Fibroblast of lung (primary cell): ENCODE measurements around the gene KANSL2. TPM values are rescaled to one million over a fixed set of nuclear protein-coding genes. Genes with fewer than 3 reads are reported as not detected.

Source experiments
- DNase-seq, 2 donors: peaks; one replicate each; pipeline versions ENCODE4 v3.0.0 to v3.0.0-alpha.2; 2010; ENCODE audit warnings: low read depth in 2 of 2
- H2AFZ ChIP-seq: 2 replicates; pipeline ENCODE4 v1.5.1; 2012; ENCODE audit warnings: low read length, control low read depth, inconsistent platforms
- H3K27ac ChIP-seq: 2 replicates; pipeline ENCODE4 v1.5.1; 2011; ENCODE audit warnings: low read length, control low read depth; ENCODE audit not compliant: insufficient read depth
- H3K27me3 ChIP-seq: 2 replicates; pipeline ENCODE4 v1.5.1; 2011; ENCODE audit warnings: mild to moderate bottlenecking, low read length; ENCODE audit not compliant: control insufficient read depth, insufficient read depth
- H3K36me3 ChIP-seq: 2 replicates; pipeline ENCODE4 v1.5.1; 2011; ENCODE audit warnings: low read length; ENCODE audit not compliant: control insufficient read depth, insufficient read depth
- H3K4me1 ChIP-seq: 2 replicates; pipeline ENCODE4 v1.5.1; 2011; ENCODE audit warnings: low read length; ENCODE audit not compliant: control insufficient read depth, insufficient read depth; ENCODE audit errors: extremely low read depth
- H3K4me2 ChIP-seq: 2 replicates; pipeline ENCODE4 v1.5.1; 2011; ENCODE audit warnings: low read length, control low read depth; ENCODE audit not compliant: insufficient read depth; ENCODE audit errors: extremely low read depth
- H3K4me3 ChIP-seq, 4 experiments: fragments of 200-600 bp in 1 of 4; sonication (generic) in 1 of 4; replicated peaks in 1 of 4; 2 replicates each; pipeline ENCODE4 v1.5.1; 2011 to 2016; ENCODE audit warnings: low read length in 4 of 4, low read depth in 3 of 4, mild to moderate bottlenecking in 3 of 4, control low read depth in 2 of 4, inconsistent platforms in 1 of 4, mixed read lengths in 1 of 4; ENCODE audit not compliant: insufficient read depth in 1 of 4; ENCODE audit errors: control extremely low read depth in 1 of 4
- H3K79me2 ChIP-seq: 2 replicates; pipeline ENCODE4 v1.5.1; 2012; ENCODE audit warnings: mild to moderate bottlenecking, low read length, inconsistent platforms; ENCODE audit not compliant: control insufficient read depth, insufficient read depth
- H3K9ac ChIP-seq: 2 replicates; pipeline ENCODE4 v1.5.1; 2011; ENCODE audit warnings: mild to moderate bottlenecking, low read length, control low read depth; ENCODE audit not compliant: insufficient read depth
- H3K9me3 ChIP-seq: 2 replicates; pipeline ENCODE4 v1.5.1; 2012; ENCODE audit warnings: low read depth, low read length; ENCODE audit not compliant: control insufficient read depth, insufficient read depth
- H4K20me1 ChIP-seq: 2 replicates; pipeline ENCODE4 v1.5.1; 2011; ENCODE audit warnings: low read length; ENCODE audit not compliant: control insufficient read depth, insufficient read depth; ENCODE audit errors: extremely low read depth
- CTCF ChIP-seq, 2 donors: IDR thresholded peaks in 1 of 2; conservative IDR thresholded peaks in 1 of 2; 1 replicate in 1 of 2; 2 replicates in 1 of 2; pipeline ENCODE4 v1.5.1; 2011 to 2012; ENCODE audit warnings: low read length in 2 of 2, control low read depth in 1 of 2, inconsistent platforms in 1 of 2, low read depth in 1 of 2, mild to moderate bottlenecking in 1 of 2
- EZH2 ChIP-seq: IDR thresholded peaks from 2 replicates; pipeline ENCODE4 v1.5.1; 2012; ENCODE audit warnings: low read length, control low read depth, mild to moderate bottlenecking; ENCODE audit errors: missing control alignments
- polyA plus RNA-seq, 2 donors: library from polyadenylated mRNA; depleted of rRNA in 1 of 2; stranded (reverse) in 1 of 2; unstranded in 1 of 2; fragments of >200 nt; gene quantifications; 2 replicates each; pipeline ENCODE4 v1.2.1, GENCODE V29; 2011 to 2012; ENCODE audit warnings: missing spikeins in 1 of 2
- total RNA-seq: library from RNA; depleted of rRNA; stranded (reverse); fragments of >200 nt; gene quantifications from 2 replicates; pipeline ENCODE4 v1.2.1, GENCODE V29; 2014

Gene KANSL2
- total and polyA plus RNA-seq, 2 donors (not counting 1 experiment from before 2014, with no cell fraction given), result 38.8 to 51.2 TPM

- Histone ChIP-seq H3K4me1 (no peaks in the 10 kb centered on the region), H3K9ac (no peak overlapping the region), H3K27ac (no peak overlapping the region), H3K36me3 (peaks cover 14% of the 10 kb centered on the region), H3K4me2 (no peak overlapping the region), H3K4me3 (no peak overlapping the region), H4K20me1 (no peaks in the 10 kb centered on the region), H3K27me3 (no peaks in the 10 kb centered on the region), H2AFZ (no peak overlapping the region), H3K9me3 (no peaks in the 10 kb centered on the region), H3K79me2 (peaks cover 33% of the 10 kb centered on the region)
- TF ChIP-seq EZH2, result no peak
- TF ChIP-seq CTCF (conservative IDR thresholded peaks at IDR 0.05 in 1 of 2, IDR thresholded peaks at IDR 0.05 in 1 of 2; ENCODE audit: low read depth in 1 of 2, low read length in 2 of 2), result no peak
- DNase-seq, result no peak
Observed at GRCh38 chr12:48671231-48671856, 10.7 kb downstream of the KANSL2 start.

- H3K9ac ChIP-seq, result no peak overlapping the region
- no peak overlapping the region for H2AFZ ChIP-seq
- H3K4me2 ChIP-seq, result no peak overlapping the region
- H3K27ac ChIP-seq, result no peak overlapping the region
- peaks cover 15% of the 10 kb centered on the region for H3K79me2 ChIP-seq
- no peak overlapping the region for H3K4me3 ChIP-seq
- no peaks in the 10 kb centered on the region for H3K4me1 ChIP-seq
- H4K20me1 ChIP-seq, result no peaks in the 10 kb centered on the region
- no peak for DNase-seq
- peaks cover 12% of the 10 kb centered on the region for H3K36me3 ChIP-seq
- TF ChIP-seq EZH2, result no peak
- TF ChIP-seq CTCF (conservative IDR thresholded peaks at IDR 0.05 in 1 of 2, IDR thresholded peaks at IDR 0.05 in 1 of 2; ENCODE audit: low read depth in 1 of 2, low read length in 2 of 2), result no peak
- H3K9me3 ChIP-seq, result no peaks in the 10 kb centered on the region
- no peaks in the 10 kb centered on the region for H3K27me3 ChIP-seq
Observed at GRCh38 chr12:48668996-48669395, 13.0 kb downstream of the KANSL2 start.

GRCh38 chr12:48659863-48660262 lies 22.2 kb downstream of the KANSL2 start:
- Histone ChIP-seq H3K9ac (no peak overlapping the region), H3K4me3 (no peak overlapping the region), H3K4me1 (no peaks in the 10 kb centered on the region), H2AFZ (no peak overlapping the region), H3K79me2 (no peaks in the 10 kb centered on the region), H4K20me1 (no peaks in the 10 kb centered on the region), H3K27me3 (no peaks in the 10 kb centered on the region), H3K9me3 (no peaks in the 10 kb centered on the region), H3K36me3 (peaks cover 7% of the 10 kb centered on the region), H3K4me2 (no peak overlapping the region), H3K27ac (no peak overlapping the region)
- DNase-seq, result no peak
- no peak for TF ChIP-seq EZH2
- TF ChIP-seq CTCF (conservative IDR thresholded peaks at IDR 0.05 in 1 of 2, IDR thresholded peaks at IDR 0.05 in 1 of 2; ENCODE audit: low read depth in 1 of 2, low read length in 2 of 2), result no peak
